OCI-LY3 (cell line): ENCODE measurements around the gene ERGIC1.

Source experiments
- H2AFZ ChIP-seq: fragments of 200-600, 300-600 bp; shearing (Covaris generic); 2 replicates; pipeline ENCODE4 v1.6.0; 2014; ENCODE audit warnings: antibody characterized with exemption, low read depth, low read length
- H3K27ac ChIP-seq: fragments of 200-600, 300-600 bp; sonication (generic); 2 replicates; pipeline ENCODE4 v1.5.1; 2014; ENCODE audit warnings: mild to moderate bottlenecking, low read length, moderate library complexity, mixed read lengths
- H3K27me3 ChIP-seq: fragments of 200-600, 300-600 bp; sonication (generic); 2 replicates; pipeline ENCODE4 v1.6.1; 2014; ENCODE audit warnings: low read depth, low read length, mixed read lengths
- H3K36me3 ChIP-seq: fragments of 200-600, 300-600 bp; sonication (generic); replicated peaks from 2 replicates; pipeline ENCODE3; 2014; ENCODE audit warnings: low read depth, low read length, mixed read lengths
- H3K4me1 ChIP-seq: fragments of 300-600, 200-600 bp; sonication (generic); 2 replicates; pipeline ENCODE4 v1.6.1; 2014; ENCODE audit warnings: low read length, mixed read lengths
- H3K4me2 ChIP-seq: fragments of 200-600, 300-600 bp; sonication (generic); 2 replicates; pipeline ENCODE4 v1.6.1; 2014; ENCODE audit warnings: low read length, mixed read lengths
- H3K4me3 ChIP-seq: fragments of 300-600, 200-600 bp; sonication (generic); 2 replicates; pipeline ENCODE4 v1.5.1; 2014; ENCODE audit warnings: antibody characterized with exemption, mild to moderate bottlenecking, low read length, moderate library complexity
- H3K79me2 ChIP-seq: fragments of 300-600, 200-600 bp; shearing (Covaris generic); 2 replicates; pipeline ENCODE4 v1.6.1; 2014; ENCODE audit warnings: mild to moderate bottlenecking, low read length, mixed read lengths
- H3K9ac ChIP-seq: fragments of 300-600, 200-600 bp; shearing (Covaris generic); 2 replicates; pipeline ENCODE4 v1.6.0; 2014; ENCODE audit warnings: mild to moderate bottlenecking, low read length, moderate library complexity
- H3K9me3 ChIP-seq: fragments of 200-600, 300-600 bp; shearing (Covaris generic); 2 replicates; pipeline ENCODE4 v1.6.1; 2014; ENCODE audit warnings: low read length, mixed read lengths; ENCODE audit not compliant: insufficient read depth
- H4K20me1 ChIP-seq: fragments of 200-600, 300-600 bp; sonication (generic); 2 replicates; pipeline ENCODE4 v1.6.1; 2016; ENCODE audit warnings: low read length, mixed read lengths; ENCODE audit not compliant: insufficient read depth
- CTCF ChIP-seq: fragments of 200-600, 300-600 bp; sonication (generic); IDR thresholded peaks from 2 replicates; pipeline ENCODE4 v1.5.1; 2014; ENCODE audit warnings: antibody characterized with exemption, low read length, low read depth
- EZH2phosphoT487 ChIP-seq: fragments of 200-600 bp; shearing (Covaris generic); IDR thresholded peaks from 2 replicates; pipeline ENCODE4 v1.6.1; 2018; ENCODE audit warnings: antibody characterized with exemption, mixed run types, low read depth

ERGIC1 gene

GRCh38 chr5:172950176-172950965, 116.3 kb downstream of the ERGIC1 start:
- no peaks in the 10 kb centered on the region for H3K27me3 ChIP-seq
- no peak overlapping the region for H2AFZ ChIP-seq
- H3K4me3 ChIP-seq = no peak overlapping the region
- H3K4me1 ChIP-seq = no peaks in the 10 kb centered on the region
- H3K4me2 ChIP-seq = no peak overlapping the region
- H3K79me2 ChIP-seq = no peaks in the 10 kb centered on the region
- H4K20me1 ChIP-seq = no peaks in the 10 kb centered on the region
- no peak overlapping the region for H3K9ac ChIP-seq
- H3K9me3 ChIP-seq = no peaks in the 10 kb centered on the region
- H3K27ac ChIP-seq = no peak overlapping the region
- no peak for TF ChIP-seq EZH2phosphoT487
- TF ChIP-seq CTCF = no peak
- no peaks in the 10 kb centered on the region for H3K36me3 ChIP-seq

GRCh38 chr5:172951371-172952033, 117.5 kb downstream of the ERGIC1 start:
- Histone ChIP-seq H3K9me3 (no peaks in the 10 kb centered on the region), H3K4me2 (no peak overlapping the region), H2AFZ (no peak overlapping the region), H3K36me3 (no peaks in the 10 kb centered on the region), H3K79me2 (no peaks in the 10 kb centered on the region), H3K9ac (no peak overlapping the region), H3K4me1 (no peaks in the 10 kb centered on the region), H4K20me1 (no peaks in the 10 kb centered on the region), H3K4me3 (no peak overlapping the region), H3K27ac (no peak overlapping the region), H3K27me3 (no peaks in the 10 kb centered on the region)
- TF ChIP-seq EZH2phosphoT487 (no peak), CTCF (no peak)

- Histone ChIP-seq H3K27ac (no peak overlapping the region), H2AFZ (no peak overlapping the region)
Measured at GRCh38 chr5:172952034-172952511, 118.0 kb downstream of the ERGIC1 start.

More at GRCh38 chr5:172952034-172952511, 118.0 kb downstream of the ERGIC1 start:
- Histone ChIP-seq H3K9ac (no peak overlapping the region), H3K4me1 (no peaks in the 10 kb centered on the region), H3K4me3 (no peak overlapping the region), H3K4me2 (no peak overlapping the region), H3K9me3 (no peaks in the 10 kb centered on the region), H4K20me1 (no peaks in the 10 kb centered on the region), H3K27me3 (no peaks in the 10 kb centered on the region), H3K36me3 (no peaks in the 10 kb centered on the region), H3K79me2 (no peaks in the 10 kb centered on the region)
- TF ChIP-seq CTCF (no peak), EZH2phosphoT487 (no peak)
